Ishikawa (cell line): ENCODE measurements around the gene VWF.

Experiments used
- CEBPB ChIP-seq: IDR thresholded peaks from 2 replicates; pipeline ENCODE4 v1.6.1; 2012
- CREB1 ChIP-seq: IDR thresholded peaks from 2 replicates; pipeline ENCODE4 v1.6.1; 2012; ENCODE audit warnings: low read depth
- EGR1 ChIP-seq: IDR thresholded peaks from 2 replicates; pipeline ENCODE4 v1.6.1; 2012
- EP300 ChIP-seq: IDR thresholded peaks from 2 replicates; pipeline ENCODE4 v1.6.1; 2012; ENCODE audit warnings: borderline replicate concordance
- FOXM1 ChIP-seq: IDR thresholded peaks from 2 replicates; pipeline ENCODE4 v1.6.1; 2012; ENCODE audit warnings: low read depth, borderline replicate concordance
- NFIC ChIP-seq: IDR thresholded peaks from 2 replicates; pipeline ENCODE4 v1.6.1; 2012
- RAD21 ChIP-seq: IDR thresholded peaks from 2 replicates; pipeline ENCODE4 v1.6.1; 2012; ENCODE audit warnings: low read depth
- TAF1 ChIP-seq: IDR thresholded peaks from 2 replicates; pipeline ENCODE4 v1.6.1; 2012; ENCODE audit warnings: low read depth, mild to moderate bottlenecking
- TCF12 ChIP-seq: IDR thresholded peaks from 2 replicates; pipeline ENCODE4 v1.6.1; 2012; ENCODE audit warnings: low read depth
- TEAD4 ChIP-seq: IDR thresholded peaks from 2 replicates; pipeline ENCODE4 v1.6.1; 2012
- YY1 ChIP-seq: IDR thresholded peaks from 2 replicates; pipeline ENCODE4 v1.6.1; 2012; ENCODE audit warnings: low read depth
- ZBTB7A ChIP-seq: IDR thresholded peaks from 2 replicates; pipeline ENCODE4 v1.6.1; 2012; ENCODE audit warnings: low read depth
- TF ChIP-seq, protein P1 (sequence below): IDR thresholded peaks from 2 replicates; pipeline ENCODE4 v1.6.1; 2012; ENCODE audit warnings: low read depth, mild to moderate bottlenecking
- TF ChIP-seq, protein P2 (sequence below): IDR thresholded peaks from 2 replicates; pipeline ENCODE4 v1.6.1; 2012
- TF ChIP-seq, protein P3 (sequence below): IDR thresholded peaks from 2 replicates; pipeline ENCODE4 v1.6.1; 2012

The VWF gene

DNA sequence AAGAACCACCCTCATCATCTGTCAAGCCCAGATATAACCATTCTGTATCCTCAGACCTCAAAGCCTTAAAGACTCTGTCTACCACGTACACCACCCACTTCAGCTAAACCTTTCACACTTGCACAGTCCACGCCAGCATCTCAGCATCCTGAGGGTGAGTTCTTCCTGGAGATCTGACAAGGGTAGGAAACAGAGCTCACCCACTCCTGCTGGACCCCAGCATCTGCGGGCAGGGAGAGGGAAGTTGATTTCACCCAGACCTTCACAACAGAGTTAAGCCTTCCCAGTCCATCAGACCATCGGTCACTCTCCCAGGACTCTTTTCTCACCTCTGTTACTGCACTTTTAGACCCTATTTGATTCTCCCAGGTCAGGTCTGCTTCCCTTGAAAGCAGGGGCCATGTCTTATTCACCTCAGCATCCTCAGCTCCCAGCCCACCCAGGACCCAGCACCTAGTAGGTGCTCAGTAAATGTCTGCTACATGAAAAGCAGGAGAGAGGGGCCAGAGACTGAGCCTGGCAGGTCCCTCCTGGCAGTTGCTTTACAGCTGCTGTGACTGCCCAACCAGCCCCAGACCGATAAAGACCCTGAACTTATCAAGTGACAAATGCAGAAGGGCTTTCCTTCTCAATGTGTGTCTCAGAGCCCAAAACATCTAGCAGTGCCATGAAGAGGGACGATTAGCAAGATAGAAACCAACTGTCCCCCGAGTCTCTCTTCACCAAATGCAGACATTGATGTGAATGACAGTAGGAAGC lies 213.5 kb downstream of the VWF start:
- TF ChIP-seq, protein P1, sequence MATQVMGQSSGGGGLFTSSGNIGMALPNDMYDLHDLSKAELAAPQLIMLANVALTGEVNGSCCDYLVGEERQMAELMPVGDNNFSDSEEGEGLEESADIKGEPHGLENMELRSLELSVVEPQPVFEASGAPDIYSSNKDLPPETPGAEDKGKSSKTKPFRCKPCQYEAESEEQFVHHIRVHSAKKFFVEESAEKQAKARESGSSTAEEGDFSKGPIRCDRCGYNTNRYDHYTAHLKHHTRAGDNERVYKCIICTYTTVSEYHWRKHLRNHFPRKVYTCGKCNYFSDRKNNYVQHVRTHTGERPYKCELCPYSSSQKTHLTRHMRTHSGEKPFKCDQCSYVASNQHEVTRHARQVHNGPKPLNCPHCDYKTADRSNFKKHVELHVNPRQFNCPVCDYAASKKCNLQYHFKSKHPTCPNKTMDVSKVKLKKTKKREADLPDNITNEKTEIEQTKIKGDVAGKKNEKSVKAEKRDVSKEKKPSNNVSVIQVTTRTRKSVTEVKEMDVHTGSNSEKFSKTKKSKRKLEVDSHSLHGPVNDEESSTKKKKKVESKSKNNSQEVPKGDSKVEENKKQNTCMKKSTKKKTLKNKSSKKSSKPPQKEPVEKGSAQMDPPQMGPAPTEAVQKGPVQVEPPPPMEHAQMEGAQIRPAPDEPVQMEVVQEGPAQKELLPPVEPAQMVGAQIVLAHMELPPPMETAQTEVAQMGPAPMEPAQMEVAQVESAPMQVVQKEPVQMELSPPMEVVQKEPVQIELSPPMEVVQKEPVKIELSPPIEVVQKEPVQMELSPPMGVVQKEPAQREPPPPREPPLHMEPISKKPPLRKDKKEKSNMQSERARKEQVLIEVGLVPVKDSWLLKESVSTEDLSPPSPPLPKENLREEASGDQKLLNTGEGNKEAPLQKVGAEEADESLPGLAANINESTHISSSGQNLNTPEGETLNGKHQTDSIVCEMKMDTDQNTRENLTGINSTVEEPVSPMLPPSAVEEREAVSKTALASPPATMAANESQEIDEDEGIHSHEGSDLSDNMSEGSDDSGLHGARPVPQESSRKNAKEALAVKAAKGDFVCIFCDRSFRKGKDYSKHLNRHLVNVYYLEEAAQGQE = no peak
- TF ChIP-seq, protein P2, sequence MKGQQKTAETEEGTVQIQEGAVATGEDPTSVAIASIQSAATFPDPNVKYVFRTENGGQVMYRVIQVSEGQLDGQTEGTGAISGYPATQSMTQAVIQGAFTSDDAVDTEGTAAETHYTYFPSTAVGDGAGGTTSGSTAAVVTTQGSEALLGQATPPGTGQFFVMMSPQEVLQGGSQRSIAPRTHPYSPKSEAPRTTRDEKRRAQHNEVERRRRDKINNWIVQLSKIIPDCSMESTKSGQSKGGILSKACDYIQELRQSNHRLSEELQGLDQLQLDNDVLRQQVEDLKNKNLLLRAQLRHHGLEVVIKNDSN = no peak
- TF ChIP-seq CREB1 = no peak

DNA sequence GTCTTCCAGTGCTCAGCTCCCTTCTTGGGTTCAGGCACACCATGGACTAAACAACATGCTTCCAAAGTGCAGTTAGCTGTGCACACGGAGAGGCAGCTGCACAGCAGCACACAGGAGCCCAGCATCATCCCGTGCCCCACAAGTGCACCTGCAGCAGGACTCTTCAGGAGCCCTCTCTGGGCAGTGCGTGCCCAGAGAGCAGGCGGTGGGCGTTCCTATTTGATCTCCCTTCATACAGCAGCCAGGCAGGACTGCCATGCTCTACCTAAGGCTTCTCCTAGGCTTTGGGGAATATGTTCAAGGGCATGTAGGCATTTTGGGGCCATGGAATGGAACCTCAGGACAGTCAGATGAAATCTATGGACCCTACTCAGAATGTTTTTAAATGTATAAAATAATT lies 214.9 kb downstream of the VWF start:
- TF ChIP-seq TEAD4 = no peak
- TF ChIP-seq, protein P1 = no peak
- TF ChIP-seq RAD21 = no peak
- TF ChIP-seq FOXM1 = no peak
- TF ChIP-seq, protein P3, sequence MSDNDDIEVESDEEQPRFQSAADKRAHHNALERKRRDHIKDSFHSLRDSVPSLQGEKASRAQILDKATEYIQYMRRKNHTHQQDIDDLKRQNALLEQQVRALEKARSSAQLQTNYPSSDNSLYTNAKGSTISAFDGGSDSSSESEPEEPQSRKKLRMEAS = no peak
- TF ChIP-seq CEBPB = no peak
- TF ChIP-seq EGR1 = no peak
- no peak for TF ChIP-seq EP300
- TF ChIP-seq YY1 = no peak

DNA sequence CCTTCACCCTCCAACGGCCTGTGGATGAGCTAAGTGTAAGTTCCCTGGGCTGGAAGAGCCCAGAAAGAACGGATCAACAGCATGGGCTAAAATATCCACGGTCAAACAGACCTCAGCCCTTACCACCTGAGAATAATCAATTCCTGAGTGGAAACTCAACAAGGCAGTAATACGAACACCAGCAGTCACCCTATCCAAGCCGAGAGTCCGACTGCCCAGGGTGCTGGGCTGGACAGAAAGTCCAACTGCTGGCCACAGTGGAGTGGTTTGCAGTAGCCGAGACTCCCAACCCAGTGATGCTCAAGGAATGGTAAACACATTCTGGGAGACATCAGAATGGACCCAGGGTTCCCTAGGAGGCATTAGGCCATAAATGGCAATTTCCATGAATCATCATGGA lies 216.2 kb downstream of the VWF start:
- TF ChIP-seq YY1 (no peak), NFIC (no peak), FOXM1 (no peak), EP300 (no peak), ZBTB7A (no peak), TCF12 (no peak), RAD21 (no peak), EGR1 (no peak), CREB1 (no peak), CEBPB (no peak), TEAD4 (no peak), TAF1 (no peak)
- TF ChIP-seq, protein P2 = no peak
- TF ChIP-seq, protein P1 = no peak
- TF ChIP-seq, protein P3 = no peak

DNA sequence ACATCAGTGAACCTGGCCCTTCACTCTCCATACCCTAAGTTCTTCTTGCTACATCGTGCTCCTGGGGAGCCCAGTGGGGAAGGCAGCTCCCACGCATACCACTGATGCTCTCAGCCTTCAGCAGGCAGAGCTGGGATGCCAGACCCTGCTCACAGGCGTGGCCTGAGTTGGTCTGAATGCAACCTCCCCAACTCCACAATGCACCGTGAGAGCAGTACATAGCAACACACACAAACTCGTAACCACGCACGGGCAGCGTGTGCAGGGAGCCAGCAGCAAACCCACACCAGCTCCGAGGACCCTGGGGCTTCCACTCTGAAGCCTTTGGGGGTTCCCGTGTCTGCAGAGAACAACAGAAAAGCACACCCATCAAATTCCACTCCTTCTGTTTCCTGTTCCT lies 216.7 kb downstream of the VWF start:
- TF ChIP-seq RAD21 (no peak), EP300 (no peak), FOXM1 (no peak), YY1 (no peak), CEBPB (no peak), CREB1 (no peak), TAF1 (no peak), TCF12 (no peak), NFIC (no peak)
- TF ChIP-seq, protein P3 = no peak

DNA sequence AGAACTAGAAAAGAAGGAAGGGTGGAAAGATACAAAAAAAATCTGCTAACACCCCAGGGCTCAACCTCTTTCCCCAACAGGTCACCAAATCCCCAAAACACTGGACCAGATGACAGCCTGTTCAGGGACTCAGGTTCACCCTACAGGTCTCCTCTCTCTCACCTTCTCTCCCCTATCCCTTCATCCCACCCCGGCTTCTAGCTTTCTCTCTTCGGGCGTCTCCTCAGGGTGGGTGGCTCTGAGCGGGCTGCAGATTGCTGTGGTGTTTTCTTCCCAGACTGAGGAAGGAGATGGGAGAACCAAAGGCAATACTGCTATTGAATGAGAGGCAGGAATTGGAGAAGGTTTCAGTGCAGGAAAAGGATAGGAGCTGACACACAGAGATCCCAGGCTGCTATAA lies 218.7 kb downstream of the VWF start:
- TF ChIP-seq, protein P2 = no peak
- TF ChIP-seq RAD21 (no peak), TEAD4 (no peak), NFIC (no peak)
